Putamen (tissue), 1 donor: ENCODE results near the gene STPG2.

ENCODE experiments used
- DNase-seq: peaks from one replicate; pipeline ENCODE4 v3.0.0-alpha.2; 2016; ENCODE audit warnings: low spot score

The STPG2 gene

GRCh38 chr4:98093662-98094061 lies 49.6 kb downstream of the STPG2 start:
- DNase-seq: no peak

- no peak for DNase-seq
Measured at GRCh38 chr4:98092833-98093439, 50.3 kb downstream of the STPG2 start.

GRCh38 chr4:98081936-98082335 lies 61.3 kb downstream of the STPG2 start:
- no peak for DNase-seq

- no peak for DNase-seq
Measured at GRCh38 chr4:98068495-98068894, 74.8 kb downstream of the STPG2 start.

GRCh38 chr4:98055800-98056501 lies 87.3 kb downstream of the STPG2 start:
- no peak for DNase-seq

GRCh38 chr4:98046665-98047064 lies 96.6 kb downstream of the STPG2 start:
- DNase-seq: no peak

- no peak for DNase-seq
Measured at GRCh38 chr4:98030059-98030458, 113.2 kb downstream of the STPG2 start.

- DNase-seq: no peak
Measured at GRCh38 chr4:98027827-98028226, 115.4 kb downstream of the STPG2 start.

- DNase-seq: no peak
Measured at GRCh38 chr4:98026362-98026761, 116.9 kb downstream of the STPG2 start.

- no peak for DNase-seq
Measured at GRCh38 chr4:98006814-98007412, 136.4 kb downstream of the STPG2 start.

GRCh38 chr4:98006060-98006459 lies 137.2 kb downstream of the STPG2 start:
- no peak for DNase-seq

- DNase-seq: no peak
Measured at GRCh38 chr4:98000940-98001339, 142.3 kb downstream of the STPG2 start.

GRCh38 chr4:97998203-97998602 lies 145.1 kb downstream of the STPG2 start:
- DNase-seq: no peak

- DNase-seq: no peak
Measured at GRCh38 chr4:97994765-97995465, 148.4 kb downstream of the STPG2 start.

- no peak for DNase-seq
Measured at GRCh38 chr4:97990409-97990808, 152.9 kb downstream of the STPG2 start.

- peak; percentile 8 for DNase-seq
Measured at GRCh38 chr4:97987019-97987648, 156.1 kb downstream of the STPG2 start.

GRCh38 chr4:97984545-97985131 lies 158.6 kb downstream of the STPG2 start:
- DNase-seq: no peak

GRCh38 chr4:97978791-97979488 lies 164.3 kb downstream of the STPG2 start:
- DNase-seq: no peak

GRCh38 chr4:97953171-97953941 lies 189.9 kb downstream of the STPG2 start:
- DNase-seq: no peak

GRCh38 chr4:97952763-97953162 lies 190.5 kb downstream of the STPG2 start:
- DNase-seq: no peak

- DNase-seq: no peak
Measured at GRCh38 chr4:97950836-97951235, 192.4 kb downstream of the STPG2 start.
